Measurements from ENCODE around the gene HMGB4. TPM values are rescaled to one million over a fixed set of nuclear protein-coding genes. Genes with fewer than 3 reads are reported as not detected.

HMGB4 gene
- total and polyA plus RNA-seq, 8 donors, result not detected

DNA sequence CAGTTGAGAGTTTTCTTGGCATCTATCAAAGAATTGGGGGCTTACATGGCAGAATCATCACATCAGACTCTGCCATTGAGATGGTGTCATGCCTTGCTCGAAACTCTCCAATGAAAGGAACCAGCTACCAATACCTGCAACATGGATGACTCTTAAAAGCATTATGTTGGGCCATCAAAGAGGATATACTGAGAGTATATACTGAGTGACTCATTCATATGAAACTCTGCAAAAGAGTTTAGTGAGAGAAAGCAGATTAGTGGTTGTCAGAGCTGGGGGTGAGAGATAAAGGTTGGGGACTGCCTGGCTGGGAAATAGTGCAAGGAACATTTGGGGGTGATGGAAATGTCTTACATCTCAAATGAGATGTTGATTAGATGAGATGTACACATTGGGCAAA, 14.7 kb upstream of the HMGB4 start:
- no peaks in the 10 kb centered on the region for H3K36me3 ChIP-seq
- intact Hi-C loops (cut with DNase I), result no loop called here
- H3K9me3 ChIP-seq, result no peaks in the 10 kb centered on the region
- DNase-seq (no peak), ATAC-seq (no peak)
- no peak overlapping the region for H3K27ac ChIP-seq
- TF ChIP-seq, protein P1, sequence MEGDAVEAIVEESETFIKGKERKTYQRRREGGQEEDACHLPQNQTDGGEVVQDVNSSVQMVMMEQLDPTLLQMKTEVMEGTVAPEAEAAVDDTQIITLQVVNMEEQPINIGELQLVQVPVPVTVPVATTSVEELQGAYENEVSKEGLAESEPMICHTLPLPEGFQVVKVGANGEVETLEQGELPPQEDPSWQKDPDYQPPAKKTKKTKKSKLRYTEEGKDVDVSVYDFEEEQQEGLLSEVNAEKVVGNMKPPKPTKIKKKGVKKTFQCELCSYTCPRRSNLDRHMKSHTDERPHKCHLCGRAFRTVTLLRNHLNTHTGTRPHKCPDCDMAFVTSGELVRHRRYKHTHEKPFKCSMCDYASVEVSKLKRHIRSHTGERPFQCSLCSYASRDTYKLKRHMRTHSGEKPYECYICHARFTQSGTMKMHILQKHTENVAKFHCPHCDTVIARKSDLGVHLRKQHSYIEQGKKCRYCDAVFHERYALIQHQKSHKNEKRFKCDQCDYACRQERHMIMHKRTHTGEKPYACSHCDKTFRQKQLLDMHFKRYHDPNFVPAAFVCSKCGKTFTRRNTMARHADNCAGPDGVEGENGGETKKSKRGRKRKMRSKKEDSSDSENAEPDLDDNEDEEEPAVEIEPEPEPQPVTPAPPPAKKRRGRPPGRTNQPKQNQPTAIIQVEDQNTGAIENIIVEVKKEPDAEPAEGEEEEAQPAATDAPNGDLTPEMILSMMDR (IDR thresholded peaks at IDR 0.05), result no peak
- H3K4me1 ChIP-seq, result no peaks in the 10 kb centered on the region
- no peak overlapping the region for H3K4me3 ChIP-seq
- no peaks in the 10 kb centered on the region for H3K27me3 ChIP-seq

DNA sequence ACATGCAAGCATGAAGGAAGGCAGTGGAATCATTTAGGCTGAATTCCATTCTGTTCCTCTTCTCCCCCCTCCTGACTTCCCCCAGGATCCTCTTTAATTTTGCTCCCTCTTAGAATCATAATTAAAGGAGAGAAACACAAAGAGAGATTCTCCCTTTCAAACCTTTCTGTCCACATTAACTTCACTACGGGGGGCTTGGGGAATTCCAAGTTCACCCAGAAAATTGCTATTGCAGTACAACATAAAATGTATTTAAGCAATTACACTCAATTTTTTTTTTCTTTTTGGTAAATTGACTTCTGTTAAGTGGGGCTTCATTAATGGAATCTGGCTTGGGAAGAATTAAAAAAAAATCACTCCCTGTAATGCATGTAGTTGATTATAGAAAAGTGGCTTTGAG, 13.4 kb upstream of the HMGB4 start:
- intact Hi-C loops (cut with DNase I), result no loop called here
- Histone ChIP-seq H3K4me1 (no peaks in the 10 kb centered on the region), H3K27me3 (peaks cover 0 to 3% of the 10 kb centered on the region in 2 donors), H3K36me3 (no peaks in the 10 kb centered on the region), H3K9me3 (no peaks in the 10 kb centered on the region), H3K27ac (no peak overlapping the region), H3K4me3 (no peak overlapping the region)
- TF ChIP-seq, protein P1 (IDR thresholded peaks at IDR 0.05), result no peak
- no peak for ATAC-seq
- DNase-seq, result no peak

DNA sequence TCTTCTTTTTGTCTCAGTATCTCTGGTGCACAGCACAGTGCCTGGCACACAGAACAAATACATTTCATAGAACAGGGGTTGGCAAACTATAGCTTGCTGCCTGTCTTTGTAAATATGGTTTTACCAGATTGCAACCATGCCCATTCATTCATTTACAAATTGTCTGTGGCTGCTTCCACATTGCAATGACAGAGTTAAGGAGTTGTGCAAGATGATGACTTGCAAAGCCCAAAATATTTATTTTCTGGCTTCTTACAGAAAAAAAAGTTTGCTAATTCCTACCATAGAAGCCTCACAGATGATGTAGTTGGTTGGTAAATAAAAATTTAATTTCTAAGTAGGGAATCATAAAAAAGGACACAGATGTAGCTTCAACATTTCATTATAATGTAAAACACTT, 11.2 kb upstream of the HMGB4 start:
- no peak overlapping the region for H3K27ac ChIP-seq
- H3K36me3 ChIP-seq, result no peaks in the 10 kb centered on the region
- H3K9me3 ChIP-seq, result no peaks in the 10 kb centered on the region
- intact Hi-C loops (cut with DNase I), result no loop called here
- H3K4me3 ChIP-seq, result no peak overlapping the region
- ATAC-seq (no peak), DNase-seq (no peak)
- H3K4me1 ChIP-seq, result no peaks in the 10 kb centered on the region
- peaks cover 0 to 12% of the 10 kb centered on the region in 2 donors for H3K27me3 ChIP-seq
- TF ChIP-seq, protein P1 (IDR thresholded peaks at IDR 0.05), result no peak

DNA sequence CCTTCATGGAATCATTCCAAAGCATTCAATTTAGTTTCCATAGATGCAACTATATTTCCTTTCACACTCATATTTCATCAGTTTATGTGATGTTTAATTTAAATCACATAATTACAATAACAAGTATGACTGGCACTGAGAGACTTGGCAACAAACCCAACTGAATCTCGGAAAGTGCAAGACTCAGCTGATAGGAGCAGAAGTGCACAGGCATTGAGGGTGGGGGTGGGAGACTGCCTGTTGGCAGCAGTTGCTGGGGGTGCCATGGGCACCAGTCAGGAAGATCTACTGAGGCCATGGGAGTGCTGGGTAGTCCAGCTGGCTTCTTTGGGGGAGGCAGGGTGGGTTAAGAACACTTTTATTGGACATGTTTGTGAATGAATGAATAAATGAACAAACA, 10.4 kb upstream of the HMGB4 start:
- H3K4me3 ChIP-seq, result no peak overlapping the region
- no peak for ATAC-seq
- intact Hi-C loops (cut with DNase I), result no loop called here
- TF ChIP-seq, protein P1 (IDR thresholded peaks at IDR 0.05), result no peak
- no peak for DNase-seq
- H3K4me1 ChIP-seq, result no peaks in the 10 kb centered on the region
- H3K36me3 ChIP-seq, result no peaks in the 10 kb centered on the region
- no peak overlapping the region for H3K27ac ChIP-seq
- peaks cover 0 to 12% of the 10 kb centered on the region in 2 donors for H3K27me3 ChIP-seq
- H3K9me3 ChIP-seq, result no peaks in the 10 kb centered on the region

DNA sequence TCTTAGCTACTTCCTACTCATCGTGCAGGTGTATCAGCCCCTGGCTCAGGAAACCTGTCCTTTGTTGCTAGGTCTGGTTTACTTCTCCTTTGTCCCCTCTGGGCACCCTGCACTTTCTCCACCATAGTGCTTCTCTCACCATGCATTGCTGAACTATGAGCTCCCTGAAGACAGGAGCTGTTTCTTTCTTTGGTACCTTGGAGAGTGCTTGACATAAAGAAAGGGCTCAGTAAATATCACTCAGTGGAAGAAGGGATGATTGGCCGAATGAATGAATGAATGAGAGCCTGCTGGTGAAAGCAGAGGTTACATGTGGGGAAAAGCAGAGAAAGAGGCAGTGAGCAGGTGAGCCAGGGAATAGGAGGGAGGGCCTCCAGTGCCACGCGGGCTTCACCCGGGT, 9.8 kb upstream of the HMGB4 start:
- DNase-seq, result no peak
- no peak for ATAC-seq
- Histone ChIP-seq H3K9me3 (no peaks in the 10 kb centered on the region), H3K36me3 (no peaks in the 10 kb centered on the region), H3K27ac (no peak overlapping the region), H3K4me1 (no peaks in the 10 kb centered on the region), H3K4me3 (no peak overlapping the region), H3K27me3 (peaks cover 0 to 12% of the 10 kb centered on the region in 2 donors)
- intact Hi-C loops (cut with DNase I), result no loop called here
- TF ChIP-seq, protein P1 (IDR thresholded peaks at IDR 0.05), result no peak
